NCI-H345 (cell line): ENCODE results near the gene ROBO4.
A peak's percentile ranks its signal among the peaks of the same experiment; 100 is the strongest.

Experiments used
- DNase-seq: peaks from one replicate; lab custom pipeline; 2025; lab: John Stamatoyannopoulos, UW

The ROBO4 gene

GRCh38 chr11:124872741-124873140 lies 24.9 kb downstream of the ROBO4 start:
- DNase-seq, result no peak

DNA sequence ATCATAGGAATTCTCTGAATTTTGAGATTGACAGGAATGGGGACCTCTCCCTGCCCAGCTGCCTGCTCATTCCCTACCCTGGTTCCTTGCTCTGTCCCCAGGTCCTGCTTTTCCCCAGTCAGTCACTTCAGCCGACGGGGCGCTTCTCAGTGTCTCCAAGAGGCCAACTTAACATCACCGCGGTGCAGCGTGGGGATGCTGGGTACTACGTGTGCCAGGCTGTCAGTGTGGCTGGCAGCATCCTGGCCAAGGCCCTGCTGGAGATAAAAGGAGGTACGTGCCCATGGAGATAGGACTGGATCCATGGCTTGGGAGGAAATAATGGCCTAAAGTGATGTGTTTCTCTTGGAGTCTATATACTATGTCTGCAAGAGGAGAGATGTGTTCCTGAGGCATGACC lies 25.4 kb downstream of the ROBO4 start:
- DNase-seq, result no peak

- DNase-seq, result no peak
These were observed 27.2 kb downstream of the ROBO4 start for GRCh38 chr11:124870430-124870829.

GRCh38 chr11:124869856-124870387 lies 27.7 kb downstream of the ROBO4 start:
- DNase-seq, result no peak

GRCh38 chr11:124869331-124869730 lies 28.3 kb downstream of the ROBO4 start:
- no peak for DNase-seq

- DNase-seq, result no peak
These were observed 29.1 kb downstream of the ROBO4 start for GRCh38 chr11:124868331-124869274.

- no peak for DNase-seq
These were observed 30.0 kb downstream of the ROBO4 start for GRCh38 chr11:124867700-124868099.

- peak; percentile 43 for DNase-seq
These were observed 31.5 kb downstream of the ROBO4 start for GRCh38 chr11:124865902-124866851.

GRCh38 chr11:124865181-124865901 lies 32.3 kb downstream of the ROBO4 start, which contains the start of gene ROBO3:
Gene ROBO3 (plus strand): TSS chr11:124865432. CDS start chr11:124865578, 146 bp downstream.
- DNase-seq, result peak; percentile 41

DNA sequence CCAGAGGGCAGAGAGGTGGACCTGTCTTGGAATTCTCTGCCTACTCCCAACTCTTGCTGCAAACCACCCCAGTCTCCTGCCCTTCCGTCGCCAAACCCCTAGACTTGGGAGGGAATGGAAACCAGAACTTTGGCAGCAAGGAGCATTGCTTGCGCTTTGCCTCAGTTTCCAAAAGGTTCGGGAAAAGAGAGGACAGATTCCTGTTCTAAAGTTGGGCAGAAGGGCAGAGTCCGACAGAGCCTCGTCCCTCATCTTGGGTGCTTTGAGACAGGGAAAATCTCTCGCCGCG lies 32.8 kb downstream of the ROBO4 start:
- no peak for DNase-seq

DNA sequence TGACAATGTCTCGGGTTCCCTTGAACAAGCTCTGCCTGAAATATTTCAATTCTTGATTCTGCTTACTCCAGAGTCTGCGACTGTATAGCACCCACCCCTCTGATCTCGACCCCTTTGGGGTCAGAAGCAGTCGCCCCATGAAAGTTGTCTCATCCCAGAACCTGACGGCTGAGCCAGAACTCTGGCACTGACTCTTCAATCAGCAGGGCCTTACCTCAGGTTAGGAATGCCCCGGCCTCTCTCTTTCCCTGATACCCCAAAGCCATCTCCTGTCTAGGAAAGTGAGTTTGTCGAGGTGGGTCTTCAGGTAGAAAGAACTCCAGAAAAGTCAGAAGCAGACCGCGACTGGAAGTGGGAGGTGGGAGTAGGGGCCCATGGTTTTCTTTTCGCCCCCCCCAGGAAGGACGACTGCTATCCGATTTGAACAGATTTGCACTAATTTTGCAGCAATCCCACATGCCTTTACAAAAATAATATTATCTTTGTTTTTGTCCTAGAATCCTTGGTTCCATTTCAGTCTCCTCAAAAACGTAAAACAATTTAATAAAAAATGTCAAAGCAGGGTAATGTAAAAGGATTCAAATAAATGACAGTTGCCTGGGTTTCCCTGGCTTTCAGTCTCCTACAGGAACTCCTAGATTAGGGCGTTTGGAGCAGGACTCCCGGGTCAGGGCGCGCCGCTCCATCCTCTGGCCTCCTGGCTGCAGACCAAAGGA lies 33.3 kb downstream of the ROBO4 start:
- no peak for DNase-seq

DNA sequence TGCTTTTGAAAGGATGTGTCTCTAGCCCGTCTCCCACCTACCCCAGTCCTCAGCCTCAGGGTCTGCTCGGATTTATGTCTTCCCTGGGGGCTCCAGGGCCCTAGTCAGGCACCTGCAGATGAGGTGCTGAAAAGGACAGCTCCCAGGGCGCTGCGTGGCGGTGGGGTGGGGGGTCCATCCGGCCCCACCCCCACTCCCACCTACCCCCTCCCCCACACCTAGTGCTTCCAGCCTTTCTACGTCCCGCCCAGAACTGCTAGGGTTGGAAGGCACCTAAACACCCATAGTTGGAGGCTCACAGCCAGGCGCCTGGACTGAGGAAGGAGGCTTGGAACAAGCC lies 33.9 kb downstream of the ROBO4 start:
- no peak for DNase-seq

DNA sequence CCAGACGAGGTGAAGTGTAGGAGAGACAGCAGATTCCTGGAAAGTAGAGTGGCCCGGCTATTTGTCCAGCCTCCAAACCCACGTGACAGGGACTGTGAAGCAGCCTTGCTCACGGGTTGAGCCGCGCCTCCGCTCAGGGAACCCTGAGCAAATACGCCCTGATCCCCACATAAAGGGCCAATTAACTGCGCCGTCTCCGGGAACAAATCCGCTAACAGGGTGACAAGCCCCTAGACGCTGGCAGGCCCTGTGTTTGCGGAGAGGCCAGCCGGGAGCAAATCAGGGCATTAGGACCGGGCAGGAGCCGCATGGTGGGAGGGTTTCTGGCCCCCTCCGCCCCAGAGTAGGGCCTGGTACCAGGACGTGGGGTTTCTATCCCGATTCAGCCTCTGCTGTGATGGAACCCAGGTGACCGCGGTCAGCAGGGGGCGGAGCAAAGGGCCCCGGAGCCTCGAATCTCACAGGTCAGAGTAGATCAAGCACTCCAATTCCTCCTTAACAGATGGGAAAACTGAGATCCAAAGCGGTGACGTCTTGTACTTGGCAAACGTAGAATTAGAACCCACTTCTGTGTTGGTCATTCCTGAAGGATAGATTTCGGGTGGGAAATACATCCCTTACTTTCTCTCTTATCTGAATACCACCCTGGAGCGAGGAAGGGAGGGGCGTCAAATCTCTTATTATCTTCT lies 34.4 kb downstream of the ROBO4 start:
- no peak for DNase-seq

DNA sequence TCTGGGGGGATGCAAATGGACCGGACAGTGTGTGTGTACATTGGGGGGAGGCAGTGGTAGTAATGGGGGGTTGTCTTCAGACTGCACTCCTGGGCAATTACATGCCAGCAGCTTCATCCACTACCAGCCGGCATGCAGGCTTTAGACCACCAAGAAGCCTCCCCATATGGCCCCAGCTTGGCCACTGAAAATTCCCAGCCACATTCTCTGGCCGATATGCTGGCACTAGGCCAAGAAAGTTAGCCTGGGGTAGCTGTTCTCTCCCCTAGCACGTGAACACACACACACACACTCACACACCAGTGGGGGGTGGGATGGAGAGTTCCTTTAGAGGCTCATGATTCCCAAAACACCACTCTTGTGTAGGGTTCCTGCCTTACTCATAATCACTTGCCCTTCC lies 36.0 kb downstream of the ROBO4 start:
- DNase-seq, result no peak

GRCh38 chr11:124859171-124859570 lies 38.5 kb downstream of the ROBO4 start:
- no peak for DNase-seq

- no peak for DNase-seq
These were observed 51.5 kb downstream of the ROBO4 start for GRCh38 chr11:124846070-124846673.

- DNase-seq, result no peak
These were observed 53.0 kb downstream of the ROBO4 start for GRCh38 chr11:124844664-124845079.

DNA sequence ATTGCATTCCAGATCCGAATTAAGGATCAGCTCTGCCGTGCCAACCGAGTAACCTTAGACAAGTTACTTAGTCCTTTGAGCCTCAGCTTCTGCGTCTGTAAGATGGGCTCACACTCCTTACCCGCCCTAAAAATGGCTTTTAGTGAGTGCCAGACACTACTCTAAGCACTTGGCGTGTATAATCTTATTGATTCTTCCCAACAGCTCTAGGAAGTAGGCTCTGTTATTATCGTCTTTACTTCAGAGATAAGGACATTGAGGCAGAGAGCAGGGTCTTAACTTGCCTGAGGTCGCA lies 54.1 kb downstream of the ROBO4 start:
- no peak for DNase-seq

DNA sequence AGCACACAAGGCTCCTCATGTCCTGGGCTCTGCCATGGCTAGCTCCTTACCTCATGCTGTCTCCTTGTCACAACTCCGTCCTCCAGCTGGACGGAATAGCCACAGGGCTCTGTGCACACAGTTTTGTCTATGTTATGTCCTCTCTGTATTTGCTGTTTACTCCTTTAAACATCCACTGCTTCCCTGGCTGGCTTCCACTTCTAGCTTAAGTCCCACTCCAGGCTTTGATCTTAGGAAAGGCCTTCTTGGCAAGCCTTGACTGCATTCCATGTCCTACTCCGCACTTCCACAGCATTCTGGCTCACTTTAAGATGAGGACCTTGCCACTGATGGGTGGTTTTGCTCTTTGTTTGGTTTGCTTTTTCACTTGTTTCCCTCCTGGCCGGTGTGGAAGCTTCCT lies 55.4 kb downstream of the ROBO4 start:
- no peak for DNase-seq

GRCh38 chr11:124841840-124842239 lies 55.8 kb downstream of the ROBO4 start:
- DNase-seq, result no peak

- no peak for DNase-seq
These were observed 56.5 kb downstream of the ROBO4 start for GRCh38 chr11:124841201-124841600.
